Natural killer cell (primary cell): ENCODE measurements around the gene EREG. TPM values are rescaled to one million over a fixed set of nuclear protein-coding genes. Genes with fewer than 3 reads are reported as not detected.

ENCODE experiments used
- ATAC-seq, 3 donors: fragments of 150-1000 bp in 2 of 3; fragments of 200-7000 bp in 1 of 3; cut with Tn5 transposase; 1 replicate in 1 of 3; 2 replicates in 2 of 3; pipeline ENCODE4 v1.10.0; 2021; ENCODE audit warnings: mild to moderate bottlenecking in 2 of 3, moderate library complexity in 2 of 3
- DNase-seq, 2 donors: peaks; one replicate each; pipeline versions ENCODE4 v3.0.0 to v3.0.0-alpha.2; 2013 to 2021; ENCODE audit warnings: mixed read lengths in 1 of 2
- H3K27ac ChIP-seq: one replicate; pipeline ENCODE4 v1.5.1; 2013; ENCODE audit warnings: mild to moderate bottlenecking, low read length
- H3K27me3 ChIP-seq: one replicate; pipeline ENCODE4 v1.6.1; 2013; ENCODE audit warnings: low read length; ENCODE audit not compliant: control insufficient read depth, insufficient read depth
- H3K36me3 ChIP-seq: one replicate; pipeline ENCODE4 v1.6.1; 2013; ENCODE audit warnings: low read length; ENCODE audit not compliant: control insufficient read depth, insufficient read depth
- H3K4me1 ChIP-seq: one replicate; pipeline ENCODE4 v1.6.1; 2013; ENCODE audit warnings: low read length; ENCODE audit not compliant: control insufficient read depth, insufficient read depth
- H3K4me3 ChIP-seq: one replicate; pipeline ENCODE4 v1.5.1; 2013; ENCODE audit warnings: low read length
- H3K9me3 ChIP-seq: one replicate; pipeline ENCODE4 v1.6.1; 2013; ENCODE audit warnings: low read length; ENCODE audit not compliant: control insufficient read depth, insufficient read depth
- H3K27ac Mint-ChIP-seq, 2 donors: one replicate each; pipeline ENCODE4 v1.8.0; 2022; ENCODE audit warnings: mild to moderate bottlenecking in 2 of 2, mixed read lengths in 2 of 2, moderate library complexity in 1 of 2
- H3K27me3 Mint-ChIP-seq, 2 donors: one replicate each; pipeline ENCODE4 v1.8.0; 2022; ENCODE audit warnings: low read depth in 2 of 2, mixed read lengths in 2 of 2
- H3K36me3 Mint-ChIP-seq: one replicate; pipeline ENCODE4 v1.8.0; 2022; ENCODE audit warnings: mixed read lengths
- H3K4me1 Mint-ChIP-seq, 2 donors: one replicate each; pipeline ENCODE4 v1.8.0; 2022; ENCODE audit warnings: mixed read lengths in 2 of 2
- H3K4me3 Mint-ChIP-seq: one replicate; pipeline ENCODE4 v1.8.0; 2022; ENCODE audit warnings: mild to moderate bottlenecking, moderate library complexity, mixed read lengths
- H3K9me3 Mint-ChIP-seq, 2 donors: one replicate each; pipeline ENCODE4 v1.8.0; 2022; ENCODE audit warnings: mixed read lengths in 2 of 2
- CTCF ChIP-seq: fragments of 200-600 bp; IDR thresholded peaks from one replicate; pipeline ENCODE4 v1.8.0; 2022; ENCODE audit warnings: antibody characterized with exemption
- WGBS: methylation state at CpG from one replicate; pipeline ENCODE4 v1.1.7; 2013; ENCODE audit warnings: missing lambda C conversion rate; ENCODE audit not compliant: insufficient coverage; 5-methylcytosine and 5-hydroxymethylcytosine counted together
- intact Hi-C: fragments of 100-400 bp; cut with micrococcal nuclease; formaldehyde crosslinking; loops from one replicate; pipeline ENCODE4 v1.14.2; 2022
- total RNA-seq, 4 donors: library from RNA; stranded (reverse); fragments of 120-200 nt in 1 of 4; gene quantifications; one replicate each; pipeline versions ENCODE4 v1.2.3 to v1.2.4, GENCODE V29; 2013 to 2022

EREG gene
- total RNA-seq, 3 donors from 2014 or later (not counting 1 experiment from before 2014, with no cell fraction given): 2.3 to 23.3 (median 6.4) TPM

GRCh38 chr4:74386159-74386558 lies 21.2 kb downstream of the EREG start:
- H3K9me3 ChIP-seq: no peaks in the 10 kb centered on the region
- 77% methylated on average over 3 of the region's 4 CpGs for WGBS
- H3K27me3 ChIP-seq: peaks cover 9% of the 10 kb centered on the region
- no peak for TF ChIP-seq CTCF
- Mint-ChIP-seq H3K27me3 (peaks cover 6 to 21% of the 10 kb centered on the region in 2 donors), H3K27ac (no peak overlapping the region), H3K4me3 (no peak overlapping the region), H3K4me1 (no peaks in the 10 kb centered on the region), H3K9me3 (no peaks in the 10 kb centered on the region), H3K36me3 (no peaks in the 10 kb centered on the region)
- H3K27ac ChIP-seq: no peak overlapping the region
- no peak for ATAC-seq
- no peaks in the 10 kb centered on the region for H3K36me3 ChIP-seq
- no peak overlapping the region for H3K4me3 ChIP-seq
- DNase-seq: no peak
- H3K4me1 ChIP-seq: no peaks in the 10 kb centered on the region
- intact Hi-C loops: no loop called here

GRCh38 chr4:74387790-74388189 lies 22.8 kb downstream of the EREG start:
- H3K4me3 Mint-ChIP-seq: no peak overlapping the region
- H3K27me3 Mint-ChIP-seq: peaks cover 4 to 21% of the 10 kb centered on the region in 2 donors
- H3K4me1 Mint-ChIP-seq: no peaks in the 10 kb centered on the region

GRCh38 chr4:74389494-74389893 lies 24.5 kb downstream of the EREG start:
- H3K4me3 ChIP-seq: no peak overlapping the region
- DNase-seq (no peak), ATAC-seq (no peak)
- no peaks in the 10 kb centered on the region for H3K9me3 Mint-ChIP-seq
- H3K27me3 ChIP-seq: peaks cover 8% of the 10 kb centered on the region
- H3K4me1 ChIP-seq: no peaks in the 10 kb centered on the region
- no peak overlapping the region for H3K4me3 Mint-ChIP-seq
- peaks cover 4 to 11% of the 10 kb centered on the region in 2 donors for H3K27me3 Mint-ChIP-seq
- no peaks in the 10 kb centered on the region for H3K36me3 ChIP-seq
- TF ChIP-seq CTCF: no peak
- no peaks in the 10 kb centered on the region for H3K36me3 Mint-ChIP-seq
- no peaks in the 10 kb centered on the region for H3K9me3 ChIP-seq
- H3K4me1 Mint-ChIP-seq: no peaks in the 10 kb centered on the region
- intact Hi-C loops: no loop called here
- no peak overlapping the region for H3K27ac Mint-ChIP-seq
- H3K27ac ChIP-seq: no peak overlapping the region
- 92% methylated on average over 1 of the region's 1 CpG for WGBS

More at GRCh38 chr4:74387790-74388189, 22.8 kb downstream of the EREG start:
- TF ChIP-seq CTCF: no peak
- H3K27ac ChIP-seq: no peak overlapping the region
- H3K4me1 ChIP-seq: no peaks in the 10 kb centered on the region
- intact Hi-C loops: no loop called here
- DNase-seq (no peak), ATAC-seq (no peak)
- H3K27me3 ChIP-seq: peaks cover 9% of the 10 kb centered on the region
- no peak overlapping the region for H3K4me3 ChIP-seq
- no CpG with 5 or more reads among the region's 2 CpGs for WGBS
- Mint-ChIP-seq H3K9me3 (no peaks in the 10 kb centered on the region), H3K27ac (no peak overlapping the region), H3K36me3 (no peaks in the 10 kb centered on the region)
- no peaks in the 10 kb centered on the region for H3K36me3 ChIP-seq
- H3K9me3 ChIP-seq: no peaks in the 10 kb centered on the region

- no peaks in the 10 kb centered on the region for H3K36me3 Mint-ChIP-seq
- H3K4me3 ChIP-seq: no peak overlapping the region
- no peaks in the 10 kb centered on the region for H3K9me3 ChIP-seq
- TF ChIP-seq CTCF: no peak
- peaks cover 7% of the 10 kb centered on the region for H3K27me3 ChIP-seq
- H3K9me3 Mint-ChIP-seq: no peaks in the 10 kb centered on the region
- H3K4me1 Mint-ChIP-seq: no peaks in the 10 kb centered on the region
- peaks cover 4 to 11% of the 10 kb centered on the region in 2 donors for H3K27me3 Mint-ChIP-seq
- no peak overlapping the region for H3K27ac Mint-ChIP-seq
- H3K36me3 ChIP-seq: no peaks in the 10 kb centered on the region
- H3K4me1 ChIP-seq: no peaks in the 10 kb centered on the region
- DNase-seq (no peak), ATAC-seq (no peak)
- no peak overlapping the region for H3K27ac ChIP-seq
- intact Hi-C loops: no loop called here
- no peak overlapping the region for H3K4me3 Mint-ChIP-seq
- WGBS: 100% methylated on average over 2 of the region's 2 CpGs
These were observed 25.7 kb downstream of the EREG start for GRCh38 chr4:74390677-74391076.
